Nephron progenitor cell (in vitro differentiated cells): ENCODE results near the gene CCDC177.

Experiments
- DNase-seq: peaks from one replicate; pipeline ENCODE4 v3.0.0; 2021
- H3K27ac Mint-ChIP-seq: 2 replicates; pipeline ENCODE4 v1.8.0; 2021; ENCODE audit warnings: mild to moderate bottlenecking, moderate library complexity, mixed read lengths
- H3K27me3 Mint-ChIP-seq: 2 replicates; pipeline ENCODE4 v1.8.0; 2021; ENCODE audit warnings: mild to moderate bottlenecking, low read depth, mixed read lengths; ENCODE audit not compliant: poor library complexity
- H3K36me3 Mint-ChIP-seq: 2 replicates; pipeline ENCODE4 v1.8.0; 2021; ENCODE audit warnings: low read depth, mixed read lengths
- H3K4me1 Mint-ChIP-seq: 2 replicates; pipeline ENCODE4 v1.8.0; 2021; ENCODE audit warnings: mixed read lengths
- H3K4me3 Mint-ChIP-seq: 2 replicates; pipeline ENCODE4 v1.8.0; 2021; ENCODE audit warnings: mild to moderate bottlenecking, moderate library complexity, mixed read lengths
- H3K9me3 Mint-ChIP-seq: 2 replicates; pipeline ENCODE4 v1.8.0; 2021; ENCODE audit warnings: mild to moderate bottlenecking, moderate library complexity, mixed read lengths
- CTCF ChIP-seq: fragments of 200-600 bp; sonication (generic); IDR thresholded peaks from 2 replicates; pipeline ENCODE4 v1.5.0; 2021; ENCODE audit warnings: antibody characterized with exemption

The CCDC177 gene

GRCh38 chr14:69530095-69530494 lies 44.6 kb downstream of the CCDC177 start:
- H3K4me1 Mint-ChIP-seq: peaks cover 3% of the 10 kb centered on the region
- DNase-seq: no peak
- no peak overlapping the region for H3K27ac Mint-ChIP-seq
- peaks cover 39% of the 10 kb centered on the region for H3K27me3 Mint-ChIP-seq
- no peak overlapping the region for H3K4me3 Mint-ChIP-seq
- H3K36me3 Mint-ChIP-seq: no peaks in the 10 kb centered on the region
- H3K9me3 Mint-ChIP-seq: no peaks in the 10 kb centered on the region
- no peak for TF ChIP-seq CTCF

GRCh38 chr14:69529563-69529962 lies 45.1 kb downstream of the CCDC177 start:
- no peak for DNase-seq
- Mint-ChIP-seq H3K4me3 (no peak overlapping the region), H3K4me1 (no peaks in the 10 kb centered on the region), H3K36me3 (no peaks in the 10 kb centered on the region), H3K9me3 (no peaks in the 10 kb centered on the region), H3K27ac (no peak overlapping the region), H3K27me3 (peaks cover 39% of the 10 kb centered on the region)
- TF ChIP-seq CTCF: no peak

GRCh38 chr14:69528930-69529329 lies 45.7 kb downstream of the CCDC177 start:
- Mint-ChIP-seq H3K9me3 (no peaks in the 10 kb centered on the region), H3K4me3 (no peak overlapping the region), H3K27ac (no peak overlapping the region), H3K36me3 (no peaks in the 10 kb centered on the region), H3K4me1 (no peaks in the 10 kb centered on the region), H3K27me3 (peaks cover 40% of the 10 kb centered on the region)
- TF ChIP-seq CTCF: no peak
- DNase-seq: no peak

GRCh38 chr14:69528143-69528542 lies 46.5 kb downstream of the CCDC177 start:
- Mint-ChIP-seq H3K27me3 (peaks cover 38% of the 10 kb centered on the region), H3K4me1 (no peaks in the 10 kb centered on the region), H3K36me3 (no peaks in the 10 kb centered on the region), H3K4me3 (no peak overlapping the region), H3K9me3 (no peaks in the 10 kb centered on the region), H3K27ac (no peak overlapping the region)
- TF ChIP-seq CTCF: no peak
- DNase-seq: no peak

DNA sequence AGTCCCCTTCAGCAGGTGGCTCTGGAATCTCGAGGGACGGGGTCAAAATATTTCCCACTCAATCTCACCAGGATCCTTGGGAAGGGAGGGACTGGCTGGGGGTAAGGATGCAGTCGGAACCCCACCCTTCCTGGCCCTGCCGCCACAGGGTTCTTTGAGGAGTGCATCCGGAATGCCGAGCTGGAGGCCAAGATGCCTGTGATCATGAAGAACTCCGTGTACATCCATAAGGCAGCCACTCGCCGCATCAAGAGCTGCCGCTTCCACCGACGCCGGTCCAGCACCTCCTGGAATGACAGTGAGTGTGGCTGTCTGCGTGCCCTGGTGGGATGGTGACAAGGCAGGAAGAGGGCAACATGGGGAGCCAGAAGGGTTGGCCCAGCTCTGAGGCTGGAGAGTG lies 47.0 kb downstream of the CCDC177 start:
- Mint-ChIP-seq H3K4me3 (no peak overlapping the region), H3K27me3 (peaks cover 33% of the 10 kb centered on the region), H3K27ac (no peak overlapping the region), H3K9me3 (no peaks in the 10 kb centered on the region), H3K4me1 (no peaks in the 10 kb centered on the region), H3K36me3 (no peaks in the 10 kb centered on the region)
- no peak for DNase-seq
- no peak for TF ChIP-seq CTCF

GRCh38 chr14:69525896-69526295 lies 48.8 kb downstream of the CCDC177 start:
- Mint-ChIP-seq H3K4me1 (no peaks in the 10 kb centered on the region), H3K36me3 (no peaks in the 10 kb centered on the region), H3K9me3 (no peaks in the 10 kb centered on the region), H3K4me3 (no peak overlapping the region), H3K27ac (no peak overlapping the region), H3K27me3 (peaks cover 27% of the 10 kb centered on the region)
- DNase-seq: no peak
- no peak for TF ChIP-seq CTCF
